Measurements from ENCODE around the gene CCDC68. TPM values are rescaled to one million over a fixed set of nuclear protein-coding genes. Genes with fewer than 3 reads are reported as not detected.

The CCDC68 gene
- total RNA-seq, 2 experiments from 2014 or later = not detected

- DNase-seq = no peak
- ChIA-PET POLR2A (no interaction called here), CTCF (no interaction called here)
- TF ChIP-seq, protein P1, sequence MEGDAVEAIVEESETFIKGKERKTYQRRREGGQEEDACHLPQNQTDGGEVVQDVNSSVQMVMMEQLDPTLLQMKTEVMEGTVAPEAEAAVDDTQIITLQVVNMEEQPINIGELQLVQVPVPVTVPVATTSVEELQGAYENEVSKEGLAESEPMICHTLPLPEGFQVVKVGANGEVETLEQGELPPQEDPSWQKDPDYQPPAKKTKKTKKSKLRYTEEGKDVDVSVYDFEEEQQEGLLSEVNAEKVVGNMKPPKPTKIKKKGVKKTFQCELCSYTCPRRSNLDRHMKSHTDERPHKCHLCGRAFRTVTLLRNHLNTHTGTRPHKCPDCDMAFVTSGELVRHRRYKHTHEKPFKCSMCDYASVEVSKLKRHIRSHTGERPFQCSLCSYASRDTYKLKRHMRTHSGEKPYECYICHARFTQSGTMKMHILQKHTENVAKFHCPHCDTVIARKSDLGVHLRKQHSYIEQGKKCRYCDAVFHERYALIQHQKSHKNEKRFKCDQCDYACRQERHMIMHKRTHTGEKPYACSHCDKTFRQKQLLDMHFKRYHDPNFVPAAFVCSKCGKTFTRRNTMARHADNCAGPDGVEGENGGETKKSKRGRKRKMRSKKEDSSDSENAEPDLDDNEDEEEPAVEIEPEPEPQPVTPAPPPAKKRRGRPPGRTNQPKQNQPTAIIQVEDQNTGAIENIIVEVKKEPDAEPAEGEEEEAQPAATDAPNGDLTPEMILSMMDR (IDR thresholded peaks at IDR 0.05) = no peak
- H3K4me3 Mint-ChIP-seq = no peak overlapping the region
- H3K9me3 Mint-ChIP-seq = no peaks in the 10 kb centered on the region
- H3K27ac Mint-ChIP-seq = no peak overlapping the region
- no peak for ATAC-seq
- intact Hi-C loops (cut with micrococcal nuclease) = no loop called here
- peaks cover 1% of the 10 kb centered on the region for H3K27me3 Mint-ChIP-seq
- H3K36me3 Mint-ChIP-seq (ENCODE audit: low read depth) = no peaks in the 10 kb centered on the region
- H3K4me1 Mint-ChIP-seq (ENCODE audit: low read depth) = no peaks in the 10 kb centered on the region
Observed at GRCh38 chr18:54877076-54877475, 82.2 kb downstream of the CCDC68 start.

DNA sequence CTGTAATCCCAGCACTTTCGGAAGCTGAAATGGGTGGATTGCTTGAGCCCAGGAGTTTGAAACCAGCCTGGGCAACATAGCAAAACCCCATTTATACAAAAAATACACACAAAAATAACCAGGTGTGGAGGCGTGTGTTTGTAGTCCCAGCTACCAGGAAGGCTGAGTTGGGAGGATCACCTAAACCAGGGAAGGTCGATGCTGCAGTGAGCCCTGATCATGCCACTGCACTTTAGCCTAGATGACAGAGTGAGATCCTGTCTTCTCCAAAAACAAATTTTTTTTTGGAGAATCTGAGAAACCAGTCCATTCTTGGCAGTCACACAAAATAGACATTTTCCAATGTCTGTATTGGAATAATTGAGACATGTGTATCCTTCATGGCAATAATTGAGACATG lies 84.2 kb downstream of the CCDC68 start:
- TF ChIP-seq, protein P1 (IDR thresholded peaks at IDR 0.05) = no peak
- CTCF ChIA-PET = no interaction called here
- H3K27ac Mint-ChIP-seq = no peak overlapping the region
- intact Hi-C loops (cut with micrococcal nuclease) = no loop called here
- no peaks in the 10 kb centered on the region for H3K9me3 Mint-ChIP-seq
- no peak for DNase-seq
- no peaks in the 10 kb centered on the region for H3K36me3 Mint-ChIP-seq (ENCODE audit: low read depth)
- no peaks in the 10 kb centered on the region for H3K4me1 Mint-ChIP-seq (ENCODE audit: low read depth)
- H3K27me3 Mint-ChIP-seq = peaks cover 2% of the 10 kb centered on the region
- H3K4me3 Mint-ChIP-seq = no peak overlapping the region
- POLR2A ChIA-PET = no interaction called here
- ATAC-seq = no peak

- ATAC-seq = no peak
- Mint-ChIP-seq H3K4me1 (ENCODE audit: low read depth) (no peaks in the 10 kb centered on the region), H3K27me3 (peaks cover 2% of the 10 kb centered on the region), H3K27ac (no peak overlapping the region), H3K36me3 (ENCODE audit: low read depth) (no peaks in the 10 kb centered on the region), H3K9me3 (no peaks in the 10 kb centered on the region), H3K4me3 (no peak overlapping the region)
- ChIA-PET CTCF (no interaction called here), POLR2A (no interaction called here)
- intact Hi-C loops (cut with micrococcal nuclease) = no loop called here
- TF ChIP-seq, protein P1 (IDR thresholded peaks at IDR 0.05) = no peak
- DNase-seq = no peak
Observed at GRCh38 chr18:54873884-54874255, 85.4 kb downstream of the CCDC68 start.

GRCh38 chr18:54872681-54873080 lies 86.6 kb downstream of the CCDC68 start:
- no peak overlapping the region for H3K4me3 Mint-ChIP-seq
- no peak for DNase-seq
- intact Hi-C loops (cut with micrococcal nuclease) = no loop called here
- H3K27ac Mint-ChIP-seq = no peak overlapping the region
- TF ChIP-seq, protein P1 (IDR thresholded peaks at IDR 0.05) = no peak
- H3K9me3 Mint-ChIP-seq = no peaks in the 10 kb centered on the region
- H3K27me3 Mint-ChIP-seq = peaks cover 2% of the 10 kb centered on the region
- H3K4me1 Mint-ChIP-seq (ENCODE audit: low read depth) = no peaks in the 10 kb centered on the region
- ChIA-PET POLR2A (no interaction called here), CTCF (no interaction called here)
- no peak for ATAC-seq
- no peaks in the 10 kb centered on the region for H3K36me3 Mint-ChIP-seq (ENCODE audit: low read depth)

- Mint-ChIP-seq H3K36me3 (ENCODE audit: low read depth) (no peaks in the 10 kb centered on the region), H3K4me1 (ENCODE audit: low read depth) (no peaks in the 10 kb centered on the region), H3K9me3 (no peaks in the 10 kb centered on the region), H3K27me3 (peaks cover 2% of the 10 kb centered on the region), H3K4me3 (no peak overlapping the region), H3K27ac (no peak overlapping the region)
- intact Hi-C loops (cut with micrococcal nuclease) = no loop called here
- TF ChIP-seq, protein P1 (IDR thresholded peaks at IDR 0.05) = no peak
- no peak for ATAC-seq
- POLR2A ChIA-PET = no interaction called here
- DNase-seq = no peak
- CTCF ChIA-PET = no interaction called here
Observed at GRCh38 chr18:54871231-54871630, 88.0 kb downstream of the CCDC68 start.
